GM18867 (cell line): ENCODE results near the gene TMEM248.
"Not testable (repeated sequence)": the region's sequence is repeated elsewhere in the genome, so short reads cannot be mapped to it uniquely, and the experiment has no call there.

ENCODE experiments used
- ATAC-seq: cut with Tn5 transposase; IDR thresholded peaks from one replicate; pipeline ENCODE4 v1.9.1; 2021; ENCODE audit warnings: mild to moderate bottlenecking, moderate library complexity; ENCODE audit not compliant: unreplicated experiment

The TMEM248 gene

GRCh38 chr7:66920769-66921395 is at the start of gene TMEM248:
TSS of gene TMEM248 (plus strand) at chr7:66921225. CDS start at chr7:66941866, 20,641 bp downstream.
- peak; percentile 86 for ATAC-seq

GRCh38 chr7:66873476-66873875 is 47.5 kb upstream of the TMEM248 start:
- no peak for ATAC-seq

- ATAC-seq: peak; percentile 98
These were observed 43.3 kb upstream of the TMEM248 start for GRCh38 chr7:66877577-66878300.

GRCh38 chr7:66878301-66878685 is 42.7 kb upstream of the TMEM248 start:
- not testable (repeated sequence) for ATAC-seq

- ATAC-seq: no peak
These were observed 41.0 kb upstream of the TMEM248 start for GRCh38 chr7:66880053-66880452.

GRCh38 chr7:66880577-66880976 is 40.4 kb upstream of the TMEM248 start:
- not testable (repeated sequence) for ATAC-seq

GRCh38 chr7:66883716-66884115 is 37.3 kb upstream of the TMEM248 start:
- no peak for ATAC-seq

GRCh38 chr7:66884556-66884955 is 36.5 kb upstream of the TMEM248 start:
- not testable (repeated sequence) for ATAC-seq

- ATAC-seq: no peak
These were observed 34.9 kb upstream of the TMEM248 start for GRCh38 chr7:66886152-66886551.

- not testable (repeated sequence) for ATAC-seq
These were observed 32.8 kb upstream of the TMEM248 start for GRCh38 chr7:66888223-66888622.

- ATAC-seq: no peak
These were observed 26.5 kb upstream of the TMEM248 start for GRCh38 chr7:66894463-66895080.

- no peak for ATAC-seq
These were observed 24.6 kb upstream of the TMEM248 start for GRCh38 chr7:66896441-66896840.

GRCh38 chr7:66899552-66900280 is 21.3 kb upstream of the TMEM248 start:
- no peak for ATAC-seq

- no peak for ATAC-seq
These were observed 18.8 kb upstream of the TMEM248 start for GRCh38 chr7:66901941-66902843.

GRCh38 chr7:66902844-66903180 is 18.2 kb upstream of the TMEM248 start:
- no peak for ATAC-seq

- no peak for ATAC-seq
These were observed 17.5 kb upstream of the TMEM248 start for GRCh38 chr7:66903360-66904062.

- no peak for ATAC-seq
These were observed 16.9 kb upstream of the TMEM248 start for GRCh38 chr7:66904063-66904593.

- no peak for ATAC-seq
These were observed 15.7 kb upstream of the TMEM248 start for GRCh38 chr7:66905278-66905677.

- ATAC-seq: no peak
These were observed 15.3 kb upstream of the TMEM248 start for GRCh38 chr7:66905689-66906088.

GRCh38 chr7:66907731-66908130 is 13.3 kb upstream of the TMEM248 start:
- no peak for ATAC-seq
